ENCODE data around the gene TH.

Gene TH

DNA sequence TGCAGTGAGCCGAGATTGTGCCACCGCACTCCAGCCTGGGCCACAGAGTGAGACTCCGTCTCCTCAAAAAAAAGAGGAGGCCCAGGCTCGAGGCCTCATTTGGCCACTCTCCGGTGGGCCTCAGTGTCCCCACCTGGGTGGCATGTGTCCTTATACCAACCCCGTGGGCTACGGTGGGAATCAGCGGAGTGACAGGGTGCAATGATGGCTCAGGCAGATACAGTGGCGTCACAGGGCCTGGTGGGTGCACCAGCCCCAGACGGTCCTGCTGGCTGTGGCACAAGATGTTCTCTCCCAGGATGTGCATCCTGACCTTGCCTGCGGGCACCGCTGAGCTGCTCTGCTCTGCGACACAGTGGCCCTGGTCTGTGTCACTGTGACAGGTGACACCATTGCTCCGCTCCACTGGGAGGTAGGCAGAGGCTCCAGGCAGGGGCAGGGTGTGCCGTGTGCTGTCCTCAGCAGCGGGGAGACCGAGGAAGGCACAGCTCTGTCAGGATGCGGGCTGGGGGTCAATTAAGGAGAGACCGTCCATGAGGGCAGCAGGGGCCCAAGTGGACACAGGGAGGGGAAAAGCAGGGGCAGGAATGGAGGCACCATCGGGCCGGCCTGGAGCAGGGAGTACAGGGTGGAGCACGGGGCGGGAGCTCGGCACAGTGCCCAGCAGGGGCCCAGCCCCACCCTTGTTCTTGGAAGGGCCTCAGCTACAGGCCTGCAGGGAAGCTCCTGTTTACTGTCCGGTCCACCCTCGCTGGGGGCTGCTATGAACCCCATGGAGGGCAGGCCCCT is 21.7 kb upstream of the TH start:
- H3K27me3 ChIP-seq (ENCODE audit: control insufficient read depth, insufficient read depth, low read length), result no peaks in the 10 kb centered on the region
- no peak overlapping the region for H3K4me2 ChIP-seq (ENCODE audit: low read length)
- H3K27ac ChIP-seq, result peak overlapping the region; percentile 60
- no peak overlapping the region for H3K9ac ChIP-seq
- H3K4me1 ChIP-seq, result peaks cover 7% of the 10 kb centered on the region
- H3K36me3 ChIP-seq (ENCODE audit: control insufficient read depth, insufficient read depth, low read length), result no peaks in the 10 kb centered on the region
- no peaks in the 10 kb centered on the region for H3K9me3 ChIP-seq (ENCODE audit: control insufficient read depth, low read length)
- H2AFZ ChIP-seq, result peak overlapping the region; percentile 20
- TF ChIP-seq, protein P1, sequence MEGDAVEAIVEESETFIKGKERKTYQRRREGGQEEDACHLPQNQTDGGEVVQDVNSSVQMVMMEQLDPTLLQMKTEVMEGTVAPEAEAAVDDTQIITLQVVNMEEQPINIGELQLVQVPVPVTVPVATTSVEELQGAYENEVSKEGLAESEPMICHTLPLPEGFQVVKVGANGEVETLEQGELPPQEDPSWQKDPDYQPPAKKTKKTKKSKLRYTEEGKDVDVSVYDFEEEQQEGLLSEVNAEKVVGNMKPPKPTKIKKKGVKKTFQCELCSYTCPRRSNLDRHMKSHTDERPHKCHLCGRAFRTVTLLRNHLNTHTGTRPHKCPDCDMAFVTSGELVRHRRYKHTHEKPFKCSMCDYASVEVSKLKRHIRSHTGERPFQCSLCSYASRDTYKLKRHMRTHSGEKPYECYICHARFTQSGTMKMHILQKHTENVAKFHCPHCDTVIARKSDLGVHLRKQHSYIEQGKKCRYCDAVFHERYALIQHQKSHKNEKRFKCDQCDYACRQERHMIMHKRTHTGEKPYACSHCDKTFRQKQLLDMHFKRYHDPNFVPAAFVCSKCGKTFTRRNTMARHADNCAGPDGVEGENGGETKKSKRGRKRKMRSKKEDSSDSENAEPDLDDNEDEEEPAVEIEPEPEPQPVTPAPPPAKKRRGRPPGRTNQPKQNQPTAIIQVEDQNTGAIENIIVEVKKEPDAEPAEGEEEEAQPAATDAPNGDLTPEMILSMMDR (IDR thresholded peaks at IDR 0.05), result no peak
- H3K4me3 ChIP-seq (ENCODE audit: low read depth, low read length), result no peak overlapping the region
- H3K79me2 ChIP-seq, result no peaks in the 10 kb centered on the region

DNA sequence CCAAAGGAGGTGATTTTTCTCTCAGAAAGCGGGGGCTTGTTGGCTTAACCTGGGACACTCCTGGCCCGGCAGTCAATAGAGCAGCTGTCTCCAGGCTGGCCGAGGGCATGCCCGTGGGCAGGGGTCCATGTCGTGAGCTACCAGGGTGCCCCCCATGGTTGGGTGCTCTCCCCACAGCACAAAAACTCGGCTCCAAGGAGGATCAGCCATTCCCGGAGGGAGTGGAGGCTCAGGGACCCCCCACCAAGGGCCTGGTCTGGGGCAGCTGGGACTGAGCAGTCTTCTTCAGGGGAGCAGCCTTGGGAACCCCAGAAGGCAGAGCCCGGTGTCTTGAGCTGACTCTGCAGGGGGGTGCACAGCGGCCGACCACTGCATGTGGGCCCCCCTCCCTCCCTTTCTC is 20.8 kb upstream of the TH start:
- Histone ChIP-seq H3K27ac (no peak overlapping the region), H3K36me3 (ENCODE audit: control insufficient read depth, insufficient read depth, low read length) (no peaks in the 10 kb centered on the region), H2AFZ (no peak overlapping the region), H3K9ac (no peak overlapping the region), H3K27me3 (ENCODE audit: control insufficient read depth, insufficient read depth, low read length) (no peaks in the 10 kb centered on the region), H3K9me3 (ENCODE audit: control insufficient read depth, low read length) (no peaks in the 10 kb centered on the region), H3K79me2 (no peaks in the 10 kb centered on the region), H3K4me3 (ENCODE audit: low read depth, low read length) (no peak overlapping the region), H3K4me2 (ENCODE audit: low read length) (no peak overlapping the region), H3K4me1 (peaks cover 7% of the 10 kb centered on the region)
- TF ChIP-seq, protein P1 (IDR thresholded peaks at IDR 0.05), result no peak

DNA sequence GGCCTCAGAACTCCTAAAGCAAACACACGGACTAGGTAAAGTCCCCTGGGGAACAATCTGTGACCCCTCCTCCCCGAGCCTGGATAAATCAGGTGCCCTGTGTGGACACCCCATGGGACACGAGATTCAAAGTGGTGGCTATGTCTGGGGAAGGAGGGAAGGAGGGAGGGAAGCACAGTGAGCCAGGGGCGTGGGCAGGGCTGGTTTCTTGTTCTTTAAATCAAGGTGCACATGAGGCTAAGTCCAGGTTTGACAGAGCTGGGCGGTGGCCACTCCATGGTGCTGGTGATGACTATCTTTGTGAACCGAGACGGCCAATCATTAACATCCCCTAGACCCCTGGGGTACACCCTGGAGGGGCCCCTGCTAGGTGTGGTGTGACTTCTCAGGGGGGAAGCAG is 20.3 kb upstream of the TH start:
- Histone ChIP-seq H3K4me1 (peaks cover 7% of the 10 kb centered on the region), H3K9ac (no peak overlapping the region), H3K79me2 (no peaks in the 10 kb centered on the region), H3K9me3 (ENCODE audit: control insufficient read depth, low read length) (no peaks in the 10 kb centered on the region), H3K36me3 (ENCODE audit: control insufficient read depth, insufficient read depth, low read length) (no peaks in the 10 kb centered on the region), H3K27me3 (ENCODE audit: control insufficient read depth, insufficient read depth, low read length) (no peaks in the 10 kb centered on the region), H3K4me2 (ENCODE audit: low read length) (no peak overlapping the region), H3K27ac (no peak overlapping the region), H3K4me3 (ENCODE audit: low read depth, low read length) (no peak overlapping the region), H2AFZ (no peak overlapping the region)
- TF ChIP-seq, protein P1 (IDR thresholded peaks at IDR 0.05), result no peak

DNA sequence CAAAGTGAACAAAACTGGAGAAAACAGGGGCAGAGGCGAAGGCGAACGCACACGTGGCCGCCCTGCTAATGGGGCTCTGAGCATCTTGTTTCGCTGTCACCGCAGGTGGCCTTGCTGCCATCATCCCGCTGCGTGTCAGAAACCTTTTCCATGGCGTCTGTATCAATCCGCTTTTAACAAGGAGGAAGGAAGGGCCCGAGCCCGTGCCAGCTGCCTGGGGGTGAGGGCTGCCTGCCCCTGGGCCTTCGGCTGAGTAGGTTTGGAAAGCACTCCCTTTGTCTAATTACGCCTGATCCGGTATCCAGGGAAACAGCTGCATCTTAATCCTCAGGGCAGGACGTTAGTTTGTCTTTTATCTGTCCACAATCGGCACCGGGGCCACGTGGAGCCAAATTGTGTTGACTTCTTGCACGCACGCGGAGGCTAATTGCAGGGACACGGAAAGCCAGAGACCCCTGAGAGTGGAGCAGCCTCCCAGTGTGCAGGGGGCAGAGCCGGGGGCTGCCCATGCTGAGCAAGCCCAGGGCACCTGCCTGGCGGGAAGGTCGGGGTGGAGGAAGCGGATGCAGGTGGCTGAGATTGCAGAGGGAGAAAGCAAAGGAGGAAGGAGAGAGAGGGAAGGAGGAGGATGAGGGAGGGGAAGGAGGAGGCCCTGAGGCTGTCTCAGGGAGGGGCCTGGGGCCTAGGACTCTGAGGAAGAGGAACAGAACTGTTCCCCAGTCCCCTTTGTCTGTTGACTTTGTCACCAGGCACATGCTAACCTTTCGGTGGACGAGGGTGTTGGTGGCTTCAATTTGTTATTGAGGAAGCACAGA is 19.2 kb upstream of the TH start:
- Histone ChIP-seq H3K27ac (no peak overlapping the region), H2AFZ (no peak overlapping the region), H3K27me3 (ENCODE audit: control insufficient read depth, insufficient read depth, low read length) (no peaks in the 10 kb centered on the region), H3K4me1 (peaks cover 7% of the 10 kb centered on the region), H3K4me3 (ENCODE audit: low read depth, low read length) (no peak overlapping the region), H3K79me2 (no peaks in the 10 kb centered on the region), H3K36me3 (ENCODE audit: control insufficient read depth, insufficient read depth, low read length) (no peaks in the 10 kb centered on the region), H3K4me2 (ENCODE audit: low read length) (no peak overlapping the region), H3K9ac (no peak overlapping the region), H3K9me3 (ENCODE audit: control insufficient read depth, low read length) (no peaks in the 10 kb centered on the region)
- TF ChIP-seq, protein P1 (IDR thresholded peaks at IDR 0.05), result no peak
